Panc1 (cell line): ENCODE measurements around the gene EPHA3. TPM values are rescaled to one million over a fixed set of nuclear protein-coding genes. Genes with fewer than 3 reads are reported as not detected.

Experiments
- ATAC-seq: fragments of 200-7000 bp; cut with Tn5 transposase; 2 replicates; pipeline ENCODE4 v1.9.1; 2020; ENCODE audit warnings: mild to moderate bottlenecking, moderate library complexity
- BruUV-seq: library from RNA; stranded (reverse); fragments of 400-500 nt; replicated peaks from 2 replicates; lab custom pipeline; 2021; lab: Mats Ljungman, UMichigan
- CTCF ChIA-PET: fragments of 300-600 bp; sonication (Branson Sonifier 250); formaldehyde crosslinking; loops from one replicate; lab custom pipeline; 2022; ENCODE audit warnings: antibody characterized with exemption; lab: Charles Lee
- POLR2A ChIA-PET: fragments of 300-600 bp; sonication (Branson Sonifier 250); formaldehyde crosslinking; loops from one replicate; lab custom pipeline; 2022; ENCODE audit warnings: antibody characterized with exemption; lab: Charles Lee
- DNase-seq: peaks from one replicate; pipeline ENCODE4 v3.0.0-alpha.2; 2010; ENCODE audit warnings: low read depth, low spot score
- H3K27ac ChIP-seq: 2 replicates; pipeline ENCODE4 v1.5.1; 2011; ENCODE audit warnings: mild to moderate bottlenecking, low read length, inconsistent platforms
- H3K27me3 ChIP-seq: fragments of 200-500 bp; sonication (Bioruptor generic); 2 replicates; pipeline ENCODE4 v1.6.0; 2014; ENCODE audit warnings: low read length, inconsistent platforms; ENCODE audit not compliant: control insufficient read depth, insufficient read depth
- H3K36me3 ChIP-seq: fragments of 200-500 bp; sonication (Bioruptor generic); 2 replicates; pipeline ENCODE4 v1.5.1; 2014; ENCODE audit warnings: inconsistent platforms, mild to moderate bottlenecking, low read length, moderate library complexity; ENCODE audit not compliant: control insufficient read depth, insufficient read depth
- H3K4me1 ChIP-seq: 2 replicates; pipeline ENCODE4 v1.5.1; 2011; ENCODE audit warnings: inconsistent platforms, mild to moderate bottlenecking, low read length, moderate library complexity; ENCODE audit not compliant: control insufficient read depth, insufficient read depth
- H3K4me3 ChIP-seq, 2 experiments: 2 replicates each; pipeline ENCODE4 v1.5.1; 2011 to 2012; ENCODE audit warnings: low read depth in 2 of 2, low read length in 2 of 2, mild to moderate bottlenecking in 2 of 2, inconsistent platforms in 1 of 2, moderate library complexity in 1 of 2
- H3K9me3 ChIP-seq: fragments of 200-500 bp; sonication (Bioruptor generic); 2 replicates; pipeline ENCODE4 v1.5.1; 2014; ENCODE audit warnings: low read depth, mild to moderate bottlenecking, inconsistent platforms, low read length, moderate library complexity; ENCODE audit not compliant: control insufficient read depth, insufficient read depth
- CTCF ChIP-seq: fragments of 450-650 bp; IDR thresholded peaks from 2 replicates; pipeline ENCODE4 v1.5.1; 2017; ENCODE audit warnings: mild to moderate bottlenecking
- POLR2AphosphoS5 ChIP-seq: IDR thresholded peaks from 2 replicates; pipeline ENCODE4 v1.6.1; 2012; ENCODE audit warnings: mild to moderate bottlenecking, low read depth, low read length, moderate library complexity
- REST ChIP-seq, 2 experiments: IDR thresholded peaks; 2 replicates each; pipeline ENCODE4 v1.6.1; 2011 to 2012; ENCODE audit warnings: low read depth in 2 of 2, control low read depth in 1 of 2, low read length in 1 of 2, mild to moderate bottlenecking in 1 of 2, moderate library complexity in 1 of 2; ENCODE audit not compliant: insufficient read depth in 1 of 2
- SIN3A ChIP-seq: IDR thresholded peaks from 2 replicates; pipeline ENCODE4 v1.6.1; 2012; ENCODE audit warnings: low read depth, mild to moderate bottlenecking, low read length, moderate library complexity, borderline replicate concordance; ENCODE audit not compliant: insufficient read depth
- TCF7L2 ChIP-seq: IDR thresholded peaks from 2 replicates; pipeline ENCODE4 v1.6.1; 2011; ENCODE audit warnings: mild to moderate bottlenecking, low read depth, low read length, inconsistent platforms
- in situ Hi-C: cut with HindIII; loops from 2 replicates; pipeline ENCODE4 v1.10.0; 2016; ENCODE audit warnings: low sequenced_read_pairs, low pct_unique_long_range_greater_than_20kb
- intact Hi-C: fragments of 100-400 bp; cut with micrococcal nuclease; formaldehyde crosslinking; loops from one replicate; pipeline ENCODE4 v1.10.0; 2022; ENCODE audit not compliant: unreplicated experiment
- total RNA-seq: library from RNA; stranded (reverse); gene quantifications from one replicate; pipeline ENCODE4 v1.2.1, GENCODE V29; 2021; ENCODE audit not compliant: unreplicated experiment

Gene EPHA3
- total RNA-seq, 1 experiment from 2014 or later = 0.05 TPM

GRCh38 chr3:89289574-89290190 is 182.3 kb downstream of the EPHA3 start:
- Histone ChIP-seq H3K27me3 (no peaks in the 10 kb centered on the region), H3K9me3 (no peaks in the 10 kb centered on the region), H3K4me3 (no peak overlapping the region), H3K4me1 (no peaks in the 10 kb centered on the region), H3K27ac (no peak overlapping the region), H3K36me3 (no peaks in the 10 kb centered on the region)
- TF ChIP-seq TCF7L2 (no peak), POLR2AphosphoS5 (no peak)
- no TSS peak for BruUV-seq
- ChIA-PET CTCF (no interaction called here), POLR2A (no interaction called here)
- intact Hi-C loops (no loop called here), in situ Hi-C loops (no loop called here)
- ATAC-seq = no peak
- DNase-seq = no peak

- POLR2A ChIA-PET = no interaction called here
- Histone ChIP-seq H3K9me3 (no peaks in the 10 kb centered on the region), H3K27me3 (no peaks in the 10 kb centered on the region), H3K27ac (no peak overlapping the region), H3K4me1 (no peaks in the 10 kb centered on the region), H3K4me3 (no peak overlapping the region), H3K36me3 (no peaks in the 10 kb centered on the region)
- DNase-seq (no peak), ATAC-seq (no peak)
- in situ Hi-C loops (no loop called here), intact Hi-C loops (no loop called here)
- CTCF ChIA-PET = no interaction called here
- BruUV-seq = no TSS peak
- TF ChIP-seq TCF7L2 = no peak
- no peak for TF ChIP-seq SIN3A
- no peak for TF ChIP-seq CTCF
- no peak for TF ChIP-seq POLR2AphosphoS5
- TF ChIP-seq REST (IDR thresholded peaks at IDR 0.05; ENCODE audit: insufficient read depth in 1 of 2, low read depth in 2 of 2, low read length in 1 of 2) = no peak
Measured at GRCh38 chr3:89297199-89297598, 189.8 kb downstream of the EPHA3 start.

GRCh38 chr3:89300526-89300925 is 193.1 kb downstream of the EPHA3 start:
- ChIA-PET CTCF (no interaction called here), POLR2A (no interaction called here)
- Histone ChIP-seq H3K4me1 (no peaks in the 10 kb centered on the region), H3K27me3 (no peaks in the 10 kb centered on the region), H3K36me3 (no peaks in the 10 kb centered on the region), H3K4me3 (no peak overlapping the region), H3K27ac (no peak overlapping the region), H3K9me3 (no peaks in the 10 kb centered on the region)
- TF ChIP-seq REST (IDR thresholded peaks at IDR 0.05; ENCODE audit: insufficient read depth in 1 of 2, low read depth in 2 of 2, low read length in 1 of 2) (no peak), POLR2AphosphoS5 (no peak), TCF7L2 (no peak), SIN3A (no peak), CTCF (no peak)
- intact Hi-C loops = no loop called here
- ATAC-seq (no peak), DNase-seq (no peak)
- in situ Hi-C loops = no loop called here
- BruUV-seq = no TSS peak
